ENCODE measurements around the gene GATD1. TPM values are rescaled to one million over a fixed set of nuclear protein-coding genes. Genes with fewer than 3 reads are reported as not detected.
"Not testable (repeated sequence)": the region's sequence is repeated elsewhere in the genome, so short reads cannot be mapped to it uniquely, and the experiment has no call there.

Gene GATD1
- total RNA-seq, 1 experiment from 2014 or later = 67.7 TPM

DNA sequence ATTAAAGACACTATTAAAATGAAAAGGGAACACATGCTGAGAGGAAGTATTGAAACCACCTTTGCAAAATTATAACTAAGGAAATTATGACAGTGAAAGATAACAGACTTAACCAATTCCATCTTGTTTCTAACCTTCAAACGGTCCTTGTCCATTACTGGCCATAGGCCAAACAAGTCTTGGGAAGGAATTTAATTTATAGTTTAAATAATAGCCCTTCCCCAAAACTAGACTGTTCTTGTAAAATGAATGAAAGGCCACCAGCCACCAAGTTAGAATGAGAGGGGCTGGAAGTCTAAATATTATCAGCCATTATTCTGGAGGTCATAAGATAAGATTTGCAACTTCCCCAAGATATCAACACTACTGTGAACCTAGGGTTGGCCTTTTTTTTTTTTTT lies 31.9 kb downstream of the GATD1 start:
- no peak for DNase-seq (ENCODE audit: unreplicated experiment)
- BruUV-seq (replicated peaks) = no TSS peak
- Mint-ChIP-seq H3K4me1 (ENCODE audit: insufficient read depth, unreplicated experiment) (peaks cover 4% of the 10 kb centered on the region), H3K4me3 (ENCODE audit: unreplicated experiment) (no peak overlapping the region), H3K27me3 (ENCODE audit: insufficient read depth, unreplicated experiment) (no peaks in the 10 kb centered on the region), H3K36me3 (ENCODE audit: insufficient read depth, unreplicated experiment) (no peaks in the 10 kb centered on the region), H3K9me3 (ENCODE audit: unreplicated experiment) (no peaks in the 10 kb centered on the region), H3K27ac (ENCODE audit: low read depth, unreplicated experiment) (no peak overlapping the region)
- TF ChIP-seq, protein P1, sequence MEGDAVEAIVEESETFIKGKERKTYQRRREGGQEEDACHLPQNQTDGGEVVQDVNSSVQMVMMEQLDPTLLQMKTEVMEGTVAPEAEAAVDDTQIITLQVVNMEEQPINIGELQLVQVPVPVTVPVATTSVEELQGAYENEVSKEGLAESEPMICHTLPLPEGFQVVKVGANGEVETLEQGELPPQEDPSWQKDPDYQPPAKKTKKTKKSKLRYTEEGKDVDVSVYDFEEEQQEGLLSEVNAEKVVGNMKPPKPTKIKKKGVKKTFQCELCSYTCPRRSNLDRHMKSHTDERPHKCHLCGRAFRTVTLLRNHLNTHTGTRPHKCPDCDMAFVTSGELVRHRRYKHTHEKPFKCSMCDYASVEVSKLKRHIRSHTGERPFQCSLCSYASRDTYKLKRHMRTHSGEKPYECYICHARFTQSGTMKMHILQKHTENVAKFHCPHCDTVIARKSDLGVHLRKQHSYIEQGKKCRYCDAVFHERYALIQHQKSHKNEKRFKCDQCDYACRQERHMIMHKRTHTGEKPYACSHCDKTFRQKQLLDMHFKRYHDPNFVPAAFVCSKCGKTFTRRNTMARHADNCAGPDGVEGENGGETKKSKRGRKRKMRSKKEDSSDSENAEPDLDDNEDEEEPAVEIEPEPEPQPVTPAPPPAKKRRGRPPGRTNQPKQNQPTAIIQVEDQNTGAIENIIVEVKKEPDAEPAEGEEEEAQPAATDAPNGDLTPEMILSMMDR (IDR thresholded peaks at IDR 0.05; ENCODE audit: unreplicated experiment) = no peak
- intact Hi-C loops (cut with micrococcal nuclease) = no loop called here
- POLR2A ChIA-PET = interaction anchor here (0.6 to 4.3 kb wide), 7 partner anchors 9 to 52 kb away, joined by 3 to 64 read pairs (median 7); partner anchors contain the start of genes DEAF1 and TMEM80
- CTCF ChIA-PET = no interaction called here

DNA sequence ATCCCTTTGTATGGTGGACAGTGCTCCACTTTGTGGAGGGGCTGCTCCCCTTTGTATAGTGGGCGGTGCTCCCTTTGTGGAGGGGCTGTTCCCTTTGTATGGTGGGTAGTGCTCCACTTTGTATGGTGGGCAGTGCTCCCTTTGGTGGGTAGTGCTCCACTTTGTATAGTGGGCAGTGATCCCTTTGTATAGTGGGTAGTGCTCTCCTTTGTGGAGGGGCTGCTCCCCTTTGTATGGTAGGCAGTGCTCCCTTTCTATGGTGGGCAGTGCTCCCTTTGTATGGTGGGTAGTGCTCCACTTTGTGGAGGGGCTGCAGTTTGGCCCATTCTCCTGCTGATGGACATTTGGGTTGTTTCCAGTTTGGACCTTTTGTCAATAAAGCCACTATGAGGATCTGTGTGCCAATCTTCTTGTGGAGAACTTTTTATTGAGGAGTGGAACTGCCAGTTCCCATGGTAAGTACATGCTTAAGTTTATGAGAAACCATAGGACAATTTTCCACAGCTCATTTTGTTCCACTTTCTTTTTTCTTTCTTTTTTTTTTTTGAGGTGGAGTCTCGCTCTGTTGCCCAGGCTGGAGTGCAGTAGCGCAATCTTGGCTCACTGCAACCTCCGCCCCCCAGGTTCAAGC lies 34.6 kb downstream of the GATD1 start:
- no peaks in the 10 kb centered on the region for H3K27me3 Mint-ChIP-seq (ENCODE audit: insufficient read depth, unreplicated experiment)

DNA sequence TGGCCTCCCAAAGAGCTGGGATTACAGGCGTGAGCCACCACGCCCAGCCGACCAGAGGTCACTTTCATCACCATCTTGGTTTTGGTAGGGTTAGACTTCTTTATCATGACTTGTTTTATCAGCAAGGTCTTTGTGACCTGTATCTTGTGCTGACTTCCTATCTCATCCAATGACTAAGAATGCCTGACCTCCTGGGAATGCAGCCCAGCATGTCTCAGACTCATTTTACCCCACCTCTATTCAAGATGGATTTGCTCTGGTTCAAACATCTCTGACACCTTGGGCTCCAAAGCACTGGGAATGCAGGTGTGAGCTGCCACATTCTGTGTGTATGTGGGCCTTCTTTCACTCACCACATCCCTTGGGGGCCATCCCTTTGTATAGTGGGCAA lies 35.1 kb downstream of the GATD1 start:
- Mint-ChIP-seq H3K4me3 (ENCODE audit: unreplicated experiment) (no peak overlapping the region), H3K9me3 (ENCODE audit: unreplicated experiment) (no peaks in the 10 kb centered on the region), H3K36me3 (ENCODE audit: insufficient read depth, unreplicated experiment) (no peaks in the 10 kb centered on the region), H3K27me3 (ENCODE audit: insufficient read depth, unreplicated experiment) (no peaks in the 10 kb centered on the region), H3K27ac (ENCODE audit: low read depth, unreplicated experiment) (no peak overlapping the region), H3K4me1 (ENCODE audit: insufficient read depth, unreplicated experiment) (peaks cover 4% of the 10 kb centered on the region)
- DNase-seq (ENCODE audit: unreplicated experiment) = no peak
- BruUV-seq (replicated peaks) = no TSS peak
- intact Hi-C loops (cut with micrococcal nuclease) = no loop called here
- POLR2A ChIA-PET = no interaction called here
- TF ChIP-seq, protein P1 (IDR thresholded peaks at IDR 0.05; ENCODE audit: unreplicated experiment) = no peak
- CTCF ChIA-PET = interaction anchor here (1.1 kb wide), 1 partner anchor 9 kb away, joined by 3 read pairs; no protein-coding TSS in a partner anchor

More for the DNA sequence above, 34.6 kb downstream of the GATD1 start:
- intact Hi-C loops (cut with micrococcal nuclease) = no loop called here
- Mint-ChIP-seq H3K4me3 (ENCODE audit: unreplicated experiment) (no peak overlapping the region), H3K27ac (ENCODE audit: low read depth, unreplicated experiment) (no peak overlapping the region), H3K36me3 (ENCODE audit: insufficient read depth, unreplicated experiment) (no peaks in the 10 kb centered on the region), H3K9me3 (ENCODE audit: unreplicated experiment) (no peaks in the 10 kb centered on the region), H3K4me1 (ENCODE audit: insufficient read depth, unreplicated experiment) (peaks cover 4% of the 10 kb centered on the region)
- TF ChIP-seq, protein P1 (IDR thresholded peaks at IDR 0.05; ENCODE audit: unreplicated experiment) = no peak
- ChIA-PET CTCF (interaction anchor here (1.1 to 1.4 kb wide), 2 partner anchors 10 to 16 kb away, joined by 3 to 4 read pairs; no protein-coding TSS in a partner anchor), POLR2A (interaction anchor here (0.7 kb wide), 1 partner anchor 270 kb away, joined by 3 read pairs; no protein-coding TSS in a partner anchor)
- no TSS peak for BruUV-seq (replicated peaks)
- DNase-seq (ENCODE audit: unreplicated experiment) = no peak

DNA sequence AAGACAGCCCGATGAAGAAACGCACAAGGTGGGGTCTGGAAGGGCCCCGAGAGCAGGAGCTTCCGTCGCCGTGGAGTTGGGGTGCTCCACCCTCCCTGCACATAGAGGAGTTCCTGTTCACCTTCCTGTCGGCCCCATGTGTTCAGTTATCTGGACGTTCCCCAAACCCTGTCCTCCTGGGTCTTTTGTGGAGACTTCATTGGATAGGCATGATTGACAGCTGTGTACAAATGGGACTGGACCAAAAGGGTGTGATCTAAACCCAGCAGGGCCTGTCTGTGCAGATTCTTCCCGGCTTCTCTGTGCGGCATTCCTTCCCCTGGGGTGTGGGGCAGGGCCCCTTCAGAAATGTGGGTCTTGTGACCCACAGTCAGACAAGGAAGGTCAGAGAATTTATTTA lies 39.4 kb downstream of the GATD1 start:
- H3K4me3 Mint-ChIP-seq (ENCODE audit: unreplicated experiment); DNase-seq (ENCODE audit: unreplicated experiment); H3K27ac Mint-ChIP-seq (ENCODE audit: low read depth, unreplicated experiment); H3K36me3 Mint-ChIP-seq (ENCODE audit: insufficient read depth, unreplicated experiment); intact Hi-C loops (cut with micrococcal nuclease); H3K27me3 Mint-ChIP-seq (ENCODE audit: insufficient read depth, unreplicated experiment); H3K4me1 Mint-ChIP-seq (ENCODE audit: insufficient read depth, unreplicated experiment); BruUV-seq (replicated peaks); H3K9me3 Mint-ChIP-seq (ENCODE audit: unreplicated experiment): not testable (repeated sequence)
- ChIA-PET CTCF (interaction anchor here (1.0 to 1.2 kb wide), 2 partner anchors 10 to 12 kb away, joined by 3 to 4 read pairs; no protein-coding TSS in a partner anchor), POLR2A (interaction anchor here (2.4 kb wide), 1 partner anchor 25 kb away, joined by 10 read pairs; no protein-coding TSS in a partner anchor)
